Activated CD4-positive, alpha-beta memory T cell treated with anti-CD3 and anti-CD28 coated beads, Interleukin-2, amount 10 ng/mL, durations not matched to agents 7 days and 5 days (primary cell): Measurements from ENCODE around the gene PSD4. TPM values are rescaled to one million over a fixed set of nuclear protein-coding genes. Genes with fewer than 3 reads are reported as not detected.

Source experiments
- CTCF ChIA-PET: fragments of 350-600 bp; sonication (Branson Sonifier 250); formaldehyde crosslinking; loops from one replicate; lab custom pipeline; 2021; ENCODE audit warnings: antibody characterized with exemption, inconsistent platforms; lab: Charles Lee
- POLR2A ChIA-PET: fragments of 350-600 bp; sonication (Branson Sonifier 250); formaldehyde crosslinking; loops from one replicate; lab custom pipeline; 2021; ENCODE audit warnings: antibody characterized with exemption; lab: Charles Lee
- DNase-seq: peaks from one replicate; pipeline ENCODE4 v3.0.0-alpha.2; 2020
- H3K27ac Mint-ChIP-seq: one replicate; pipeline ENCODE4 v1.8.0; 2021; ENCODE audit warnings: mild to moderate bottlenecking, mixed read lengths
- H3K27me3 Mint-ChIP-seq: one replicate; pipeline ENCODE4 v1.8.0; 2021; ENCODE audit warnings: mixed read lengths
- H3K36me3 Mint-ChIP-seq: one replicate; pipeline ENCODE4 v1.8.0; 2021; ENCODE audit warnings: low read depth, mixed read lengths
- H3K4me1 Mint-ChIP-seq: one replicate; pipeline ENCODE4 v1.8.0; 2021; ENCODE audit warnings: mixed read lengths
- H3K4me3 Mint-ChIP-seq: one replicate; pipeline ENCODE4 v1.8.0; 2021; ENCODE audit warnings: mild to moderate bottlenecking, mixed read lengths
- H3K9me3 Mint-ChIP-seq: one replicate; pipeline ENCODE4 v1.8.0; 2021; ENCODE audit warnings: mixed read lengths
- total RNA-seq, 2 experiments: library from RNA; stranded (reverse); gene quantifications; one replicate each; pipeline ENCODE4 v1.2.3, GENCODE V29; 2021

PSD4 gene
- total RNA-seq, 2 experiments from 2014 or later: 261 to 272 TPM

- peaks cover 22% of the 10 kb centered on the region for H3K4me1 Mint-ChIP-seq
- CTCF ChIA-PET: interaction anchor here (0.8 to 1.9 kb wide), 10 partner anchors 11 to 79 kb away, joined by 3 to 7 read pairs (median 4); no protein-coding TSS in a partner anchor
- H3K9me3 Mint-ChIP-seq: no peaks in the 10 kb centered on the region
- H3K27ac Mint-ChIP-seq: no peak overlapping the region
- no peaks in the 10 kb centered on the region for H3K36me3 Mint-ChIP-seq
- DNase-seq: no peak
- POLR2A ChIA-PET: interaction anchor here (1.3 to 3.1 kb wide), 3 partner anchors 12 to 42 kb away, joined by 4 to 24 read pairs (median 11); no protein-coding TSS in a partner anchor
- no peak overlapping the region for H3K4me3 Mint-ChIP-seq
- H3K27me3 Mint-ChIP-seq: peaks cover 2% of the 10 kb centered on the region
These were observed 43.2 kb downstream of the PSD4 start for GRCh38 chr2:113216891-113217454.

DNA sequence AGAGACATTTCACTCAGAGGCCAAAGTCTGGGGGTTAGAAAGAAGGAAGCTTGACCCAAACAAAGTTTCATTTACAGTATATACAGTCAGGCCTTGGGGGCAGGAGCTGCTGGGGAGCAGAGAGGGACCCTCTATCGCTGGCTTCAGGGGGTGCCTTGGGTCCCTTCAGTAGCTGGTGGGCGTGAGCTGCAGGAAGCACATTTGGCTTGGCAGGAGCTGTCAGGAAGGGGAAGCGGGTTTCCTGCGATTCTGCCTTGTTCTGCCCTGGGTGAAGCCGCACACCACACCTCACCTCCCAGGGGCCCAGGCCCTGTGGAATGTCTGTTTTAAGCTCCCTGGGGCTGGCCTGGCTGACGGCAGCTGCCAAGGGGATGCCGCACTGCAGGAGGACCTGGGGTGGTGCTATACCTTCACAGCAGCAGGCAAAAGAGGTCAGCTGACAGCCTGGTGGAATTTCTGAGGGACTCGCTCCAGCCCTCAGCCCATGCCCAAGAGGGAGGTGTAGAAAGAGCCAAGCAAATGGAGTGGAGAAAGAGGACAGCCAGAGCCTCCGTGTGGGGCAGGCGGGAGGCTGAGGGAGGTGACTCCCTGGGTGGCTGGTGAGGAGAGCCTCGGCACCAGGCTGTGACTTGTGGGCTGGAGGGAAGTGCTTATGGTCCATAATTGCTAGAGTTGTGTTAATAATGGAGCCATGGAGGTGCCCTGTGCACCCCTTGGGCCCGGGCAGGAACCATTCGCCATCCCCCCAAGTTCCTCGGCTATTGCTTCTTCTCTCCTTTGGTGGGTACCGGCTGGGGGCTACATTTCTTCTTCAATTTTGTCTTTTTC lies 43.9 kb downstream of the PSD4 start:
- no peaks in the 10 kb centered on the region for H3K36me3 Mint-ChIP-seq
- H3K27ac Mint-ChIP-seq: no peak overlapping the region
- H3K4me3 Mint-ChIP-seq: no peak overlapping the region
- no peaks in the 10 kb centered on the region for H3K9me3 Mint-ChIP-seq
- H3K4me1 Mint-ChIP-seq: peaks cover 22% of the 10 kb centered on the region
- CTCF ChIA-PET: interaction anchor here (1.0 to 1.9 kb wide), 8 partner anchors 11 to 80 kb away, joined by 3 to 7 read pairs (median 4); no protein-coding TSS in a partner anchor
- POLR2A ChIA-PET: interaction anchor here (1.3 to 3.1 kb wide), 3 partner anchors 12 to 43 kb away, joined by 4 to 24 read pairs (median 11); no protein-coding TSS in a partner anchor
- H3K27me3 Mint-ChIP-seq: peaks cover 2% of the 10 kb centered on the region
- no peak for DNase-seq

DNA sequence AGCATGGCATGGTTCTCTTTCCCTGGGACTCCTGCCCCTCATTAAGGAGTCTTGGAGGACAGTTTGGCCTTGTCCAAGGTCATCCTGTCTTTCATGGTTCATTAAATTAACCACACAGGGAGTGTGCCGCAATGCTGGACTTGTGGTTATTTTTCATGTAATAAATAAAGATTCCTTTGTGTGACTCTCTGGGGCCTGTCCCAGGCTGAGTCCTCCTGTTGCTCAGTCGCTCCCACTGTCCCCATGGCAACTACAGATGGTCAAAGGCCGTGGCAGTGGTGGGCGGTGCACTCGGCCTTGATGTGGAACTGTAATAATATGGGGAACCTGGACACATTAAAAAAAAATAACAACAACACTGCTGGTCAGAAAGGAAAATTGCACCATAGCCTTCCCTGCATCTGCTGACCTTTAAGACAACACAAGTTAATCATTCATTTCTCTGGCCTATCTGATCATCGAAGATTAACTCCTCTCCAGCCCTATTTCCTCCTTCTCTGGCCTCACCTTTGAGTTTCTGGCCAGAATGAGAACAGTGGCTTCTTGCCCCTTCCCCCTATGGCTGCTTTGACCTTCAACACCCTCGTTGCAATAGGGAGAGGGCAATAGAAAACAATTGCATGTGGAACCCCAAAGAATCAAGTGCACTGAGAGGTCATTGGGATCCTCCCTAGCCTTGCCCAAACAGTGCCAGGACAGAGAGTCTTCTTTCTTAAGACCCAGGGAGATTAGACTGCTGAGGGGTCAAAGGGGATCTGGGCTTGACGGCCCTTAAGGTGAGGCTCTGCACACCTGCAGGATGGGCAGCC lies 44.7 kb downstream of the PSD4 start:
- POLR2A ChIA-PET: interaction anchor here (3.1 kb wide), 1 partner anchor 13 kb away, joined by 24 read pairs; no protein-coding TSS in a partner anchor
- no peak for DNase-seq
- no peak overlapping the region for H3K4me3 Mint-ChIP-seq
- H3K36me3 Mint-ChIP-seq: no peaks in the 10 kb centered on the region
- no peak overlapping the region for H3K27ac Mint-ChIP-seq
- peaks cover 2% of the 10 kb centered on the region for H3K27me3 Mint-ChIP-seq
- CTCF ChIA-PET: interaction anchor here (1.3 to 1.9 kb wide), 5 partner anchors 12 to 80 kb away, joined by 3 to 7 read pairs (median 6); no protein-coding TSS in a partner anchor
- peaks cover 22% of the 10 kb centered on the region for H3K4me1 Mint-ChIP-seq
- no peaks in the 10 kb centered on the region for H3K9me3 Mint-ChIP-seq

DNA sequence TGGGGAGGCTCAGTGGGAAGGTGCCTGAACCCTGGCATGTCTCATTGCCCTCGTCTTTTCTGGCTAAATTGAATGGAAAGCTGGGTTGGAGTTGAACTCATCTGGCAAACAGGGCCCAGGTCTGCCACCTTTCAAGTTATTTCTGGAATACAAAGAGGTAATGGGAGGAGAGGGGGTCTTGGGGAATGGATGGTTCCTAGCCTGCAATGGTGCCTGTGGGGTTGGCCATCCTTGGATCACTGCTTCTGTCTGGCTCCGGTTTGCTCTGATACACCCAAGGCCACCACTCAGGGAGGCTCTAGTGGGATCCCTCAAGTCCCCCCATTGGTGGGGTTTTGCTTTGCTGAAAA lies 45.3 kb downstream of the PSD4 start:
- Mint-ChIP-seq H3K27ac (no peak overlapping the region), H3K9me3 (no peaks in the 10 kb centered on the region), H3K4me3 (no peak overlapping the region), H3K4me1 (peaks cover 22% of the 10 kb centered on the region), H3K27me3 (peaks cover 2% of the 10 kb centered on the region), H3K36me3 (no peaks in the 10 kb centered on the region)
- ChIA-PET CTCF (no interaction called here), POLR2A (no interaction called here)
- DNase-seq: no peak

DNA sequence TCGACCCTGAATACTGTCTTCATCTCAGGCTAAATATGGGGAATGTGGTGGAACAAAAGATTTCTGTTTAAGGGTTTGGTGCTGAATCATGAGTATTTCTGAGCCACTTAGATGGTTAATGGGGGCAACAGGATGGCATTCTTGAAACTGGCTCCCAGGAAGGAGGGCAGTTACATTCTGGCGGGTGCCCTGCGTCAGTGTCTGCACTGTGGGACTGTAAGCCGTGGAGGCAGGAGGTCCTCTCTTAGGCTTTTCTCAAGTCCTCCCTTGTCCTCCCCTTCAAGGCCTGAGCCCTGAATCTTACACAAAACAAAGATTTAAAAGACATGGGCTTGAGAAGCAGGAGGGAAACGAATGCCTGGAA lies 45.7 kb downstream of the PSD4 start:
- no peak for DNase-seq
- ChIA-PET CTCF (interaction anchor here (2.3 kb wide), 1 partner anchor 15 kb away, joined by 11 read pairs; no protein-coding TSS in a partner anchor), POLR2A (no interaction called here)
- H3K27ac Mint-ChIP-seq: no peak overlapping the region
- H3K4me1 Mint-ChIP-seq: peaks cover 22% of the 10 kb centered on the region
- peaks cover 3% of the 10 kb centered on the region for H3K27me3 Mint-ChIP-seq
- H3K4me3 Mint-ChIP-seq: no peak overlapping the region
- H3K36me3 Mint-ChIP-seq: no peaks in the 10 kb centered on the region
- H3K9me3 Mint-ChIP-seq: no peaks in the 10 kb centered on the region

DNA sequence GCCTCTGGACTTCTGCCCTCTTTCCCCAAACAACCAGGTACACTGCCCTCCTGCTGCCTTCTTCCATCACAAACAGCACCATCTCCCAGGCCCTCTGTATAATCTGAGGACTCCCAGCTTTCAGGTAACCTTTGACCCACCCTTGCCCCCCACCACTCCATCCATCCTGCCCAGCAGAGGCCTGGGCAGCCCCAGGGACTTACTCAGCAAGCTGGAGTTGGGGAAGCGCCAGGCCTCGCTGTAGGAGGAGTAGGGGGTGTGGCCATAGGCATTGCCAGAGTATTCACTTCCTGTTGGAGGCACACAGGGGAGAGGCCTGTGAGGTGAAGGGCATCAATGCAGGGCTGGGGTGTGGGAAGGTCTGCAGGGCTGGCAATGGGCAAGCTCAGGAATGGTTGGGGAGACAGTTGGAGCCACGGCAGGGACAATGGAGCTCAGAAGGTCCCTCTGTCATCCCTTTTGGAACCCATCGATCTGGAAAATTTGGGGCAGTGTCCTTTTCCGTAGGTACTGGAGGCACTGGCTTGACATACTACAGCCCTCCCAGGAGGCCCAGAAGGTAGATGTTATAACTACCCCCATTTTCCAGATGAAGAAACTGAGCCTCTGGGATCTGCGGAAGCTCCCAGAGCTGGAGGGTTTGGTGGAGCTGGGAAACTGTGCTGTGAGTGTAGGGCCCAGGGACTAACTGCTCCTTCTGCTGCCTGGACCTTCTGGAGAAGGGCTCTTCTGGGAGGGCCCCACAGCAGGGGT lies 46.3 kb downstream of the PSD4 start:
- Mint-ChIP-seq H3K36me3 (no peaks in the 10 kb centered on the region), H3K27me3 (peaks cover 4% of the 10 kb centered on the region), H3K4me1 (peaks cover 22% of the 10 kb centered on the region), H3K4me3 (no peak overlapping the region), H3K27ac (no peak overlapping the region), H3K9me3 (no peaks in the 10 kb centered on the region)
- no peak for DNase-seq
- ChIA-PET POLR2A (no interaction called here), CTCF (interaction anchor here (0.9 to 2.3 kb wide), 4 partner anchors 11 to 140 kb away, joined by 3 to 11 read pairs (median 3); no protein-coding TSS in a partner anchor)

- CTCF ChIA-PET: interaction anchor here (0.9 to 2.3 kb wide), 6 partner anchors 9 to 141 kb away, joined by 3 to 11 read pairs (median 3); no protein-coding TSS in a partner anchor
- Mint-ChIP-seq H3K9me3 (no peaks in the 10 kb centered on the region), H3K27me3 (peaks cover 4% of the 10 kb centered on the region), H3K4me1 (peaks cover 22% of the 10 kb centered on the region), H3K36me3 (no peaks in the 10 kb centered on the region), H3K4me3 (no peak overlapping the region), H3K27ac (no peak overlapping the region)
- POLR2A ChIA-PET: interaction anchor here (1.3 to 1.4 kb wide), 2 partner anchors 10 to 14 kb away, joined by 4 to 7 read pairs; no protein-coding TSS in a partner anchor
- DNase-seq: no peak
These were observed 47.4 kb downstream of the PSD4 start for GRCh38 chr2:113220970-113221708.

DNA sequence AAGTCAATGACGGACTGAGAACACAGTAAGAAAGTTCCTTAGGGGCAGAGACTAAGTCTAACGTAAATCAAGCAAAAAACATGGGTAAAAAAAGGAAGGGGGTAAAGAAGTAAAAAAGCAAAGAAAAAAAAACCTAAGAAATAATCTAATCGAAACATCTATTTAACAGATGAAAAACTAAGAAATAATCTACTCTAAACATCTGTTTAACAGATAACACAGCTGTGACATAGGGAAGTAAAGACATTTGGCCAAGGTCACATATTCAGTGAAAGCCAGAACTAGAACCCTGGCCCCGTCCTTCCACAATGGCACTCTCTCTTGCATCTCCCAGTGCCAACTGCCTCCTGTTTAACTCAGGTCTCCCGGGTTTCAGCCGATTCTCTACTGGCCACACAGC lies 48.1 kb downstream of the PSD4 start:
- Mint-ChIP-seq H3K27me3 (peaks cover 4% of the 10 kb centered on the region), H3K27ac (no peak overlapping the region), H3K36me3 (no peaks in the 10 kb centered on the region), H3K4me1 (peaks cover 22% of the 10 kb centered on the region), H3K4me3 (no peak overlapping the region), H3K9me3 (no peaks in the 10 kb centered on the region)
- POLR2A ChIA-PET: interaction anchor here (1.1 to 1.4 kb wide), 3 partner anchors 9 to 30 kb away, joined by 3 to 7 read pairs (median 4); no protein-coding TSS in a partner anchor
- CTCF ChIA-PET: interaction anchor here (0.7 to 2.3 kb wide), 4 partner anchors 18 to 84 kb away, joined by 3 to 11 read pairs (median 4); no protein-coding TSS in a partner anchor
- no peak for DNase-seq

- Mint-ChIP-seq H3K4me3 (no peak overlapping the region), H3K9me3 (no peaks in the 10 kb centered on the region), H3K4me1 (peaks cover 20% of the 10 kb centered on the region), H3K36me3 (no peaks in the 10 kb centered on the region), H3K27me3 (peaks cover 4% of the 10 kb centered on the region), H3K27ac (no peak overlapping the region)
- ChIA-PET CTCF (no interaction called here), POLR2A (no interaction called here)
- no peak for DNase-seq
These were observed 50.0 kb downstream of the PSD4 start for GRCh38 chr2:113223813-113224212.

- ChIA-PET POLR2A (interaction anchor here (1.1 kb wide), 1 partner anchor 10 kb away, joined by 3 read pairs; no protein-coding TSS in a partner anchor), CTCF (no interaction called here)
- DNase-seq: no peak
- Mint-ChIP-seq H3K36me3 (no peaks in the 10 kb centered on the region), H3K27ac (no peak overlapping the region), H3K4me3 (no peak overlapping the region), H3K4me1 (peaks cover 26% of the 10 kb centered on the region), H3K27me3 (peaks cover 4% of the 10 kb centered on the region), H3K9me3 (no peaks in the 10 kb centered on the region)
These were observed 51.0 kb downstream of the PSD4 start for GRCh38 chr2:113224647-113225236.
